Umbilical cord (tissue), 2 donors: ENCODE measurements around the gene ARMH3. TPM values are rescaled to one million over a fixed set of nuclear protein-coding genes. Genes with fewer than 3 reads are reported as not detected.

ENCODE experiments used
- DNase-seq: peaks from one replicate; pipeline ENCODE4 v3.0.0-alpha.2; 2015; ENCODE audit warnings: low spot score
- total RNA-seq: library from RNA; depleted of rRNA; stranded (reverse); fragments of >200 nt; gene quantifications from one replicate; pipeline ENCODE4 v1.2.3, GENCODE V29; 2014; ENCODE audit warnings: low replicate concordance; ENCODE audit not compliant: insufficient read depth

The ARMH3 gene
- total RNA-seq, 1 donor from 2014 or later, result 9.1 TPM

DNA sequence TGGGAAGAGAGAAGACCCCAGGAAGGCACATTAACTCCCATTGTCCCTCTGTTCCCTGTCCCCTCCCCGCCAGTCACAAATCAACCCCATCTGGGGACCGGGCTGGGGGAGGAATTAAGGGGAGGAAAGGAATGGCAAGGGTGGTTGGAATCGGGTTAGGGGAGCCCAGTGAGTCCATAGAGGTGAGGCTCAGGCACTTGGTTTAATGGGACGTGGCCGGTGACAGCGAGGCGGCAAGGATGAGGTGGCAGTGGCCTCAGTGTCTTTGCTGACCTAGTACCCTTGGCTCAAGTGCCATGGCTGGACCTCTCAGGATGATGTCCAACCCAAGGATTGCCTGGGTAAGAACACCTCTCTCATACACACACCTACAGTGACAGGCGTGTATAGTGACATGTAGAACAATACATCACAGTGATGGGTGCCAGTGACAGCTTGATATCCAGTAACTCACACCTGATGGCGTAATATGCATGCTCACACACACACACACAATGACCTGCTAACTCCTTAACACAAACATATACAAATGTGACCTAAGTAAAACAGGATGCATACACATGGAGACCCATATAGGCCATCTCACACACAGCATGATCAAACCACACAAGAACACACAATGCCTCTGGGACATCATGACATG is 224.7 kb downstream of the ARMH3 start:
- no peak for DNase-seq

DNA sequence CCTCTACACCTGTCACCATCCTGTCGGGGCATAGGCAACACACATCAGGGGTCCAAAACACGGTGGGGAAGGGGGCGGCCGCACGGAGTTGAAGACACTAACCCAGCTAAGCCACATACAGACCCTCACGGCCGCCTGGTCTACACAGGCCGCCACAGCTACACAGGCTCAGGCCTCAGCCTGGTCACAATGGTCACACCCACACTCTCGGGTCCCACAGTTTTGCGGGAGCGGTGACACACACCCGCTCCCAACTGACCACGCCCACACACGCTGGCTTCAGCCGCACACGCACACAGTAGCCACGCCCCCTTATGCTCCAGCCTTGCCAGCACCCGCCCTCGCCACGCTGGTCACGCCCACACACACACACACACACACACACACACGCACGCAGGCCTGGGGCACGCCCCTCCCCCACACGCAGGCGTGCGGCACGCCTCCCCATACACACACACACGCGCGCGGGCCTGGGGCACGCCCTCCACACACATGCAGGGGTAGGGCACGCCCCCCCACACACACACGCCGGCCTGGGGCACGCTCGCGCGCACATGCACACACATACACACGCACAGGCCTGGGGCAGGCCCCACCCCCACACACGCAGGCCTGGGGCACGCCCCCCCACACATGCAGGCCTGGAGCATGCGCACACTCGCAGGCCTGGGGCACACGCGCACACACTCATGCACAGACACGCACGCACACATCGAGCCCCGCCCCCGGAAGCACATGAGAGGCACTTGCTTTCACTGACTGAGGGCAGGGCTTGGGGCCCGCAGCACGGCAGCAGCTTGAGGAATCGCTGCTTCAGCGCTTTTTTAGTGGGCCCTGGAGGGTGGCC is 225.4 kb downstream of the ARMH3 start:
- peak; percentile 93 for DNase-seq

DNA sequence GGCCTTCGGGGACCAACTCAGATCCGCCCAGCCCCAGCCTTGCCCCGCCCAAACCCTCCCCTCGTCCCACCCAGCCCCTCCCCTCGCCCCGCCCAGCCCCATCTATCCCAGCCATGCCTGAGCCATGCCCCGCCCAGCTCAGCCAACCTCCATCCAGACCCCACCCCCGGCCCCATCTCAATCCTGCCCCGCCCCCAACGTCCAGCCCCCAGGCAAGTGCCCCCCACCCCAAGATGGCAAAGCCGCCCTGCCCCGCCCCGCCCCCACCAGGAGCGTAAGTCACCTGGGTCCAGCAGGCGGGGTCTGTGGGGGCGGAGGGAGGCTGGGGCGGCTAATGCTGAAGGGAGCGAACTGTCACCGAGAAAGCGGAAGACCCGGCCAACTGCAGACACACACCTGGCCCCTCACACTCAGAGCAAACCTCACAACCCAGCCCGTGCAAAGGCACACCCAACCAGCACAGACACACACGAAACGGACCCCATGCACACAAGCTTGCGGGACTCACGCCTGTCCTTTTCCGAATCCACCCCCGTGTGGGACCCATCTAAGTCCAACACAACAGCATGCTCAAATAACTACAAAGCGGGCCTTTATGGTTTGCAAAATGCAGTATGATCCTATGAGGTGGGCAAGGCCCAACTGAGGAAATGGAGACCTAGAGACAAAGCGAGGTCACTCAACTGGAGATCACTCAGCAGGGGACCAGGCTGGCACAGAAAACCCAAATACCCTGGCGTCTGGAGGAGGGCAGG is 226.2 kb downstream of the ARMH3 start:
- DNase-seq, result peak; percentile 55

DNA sequence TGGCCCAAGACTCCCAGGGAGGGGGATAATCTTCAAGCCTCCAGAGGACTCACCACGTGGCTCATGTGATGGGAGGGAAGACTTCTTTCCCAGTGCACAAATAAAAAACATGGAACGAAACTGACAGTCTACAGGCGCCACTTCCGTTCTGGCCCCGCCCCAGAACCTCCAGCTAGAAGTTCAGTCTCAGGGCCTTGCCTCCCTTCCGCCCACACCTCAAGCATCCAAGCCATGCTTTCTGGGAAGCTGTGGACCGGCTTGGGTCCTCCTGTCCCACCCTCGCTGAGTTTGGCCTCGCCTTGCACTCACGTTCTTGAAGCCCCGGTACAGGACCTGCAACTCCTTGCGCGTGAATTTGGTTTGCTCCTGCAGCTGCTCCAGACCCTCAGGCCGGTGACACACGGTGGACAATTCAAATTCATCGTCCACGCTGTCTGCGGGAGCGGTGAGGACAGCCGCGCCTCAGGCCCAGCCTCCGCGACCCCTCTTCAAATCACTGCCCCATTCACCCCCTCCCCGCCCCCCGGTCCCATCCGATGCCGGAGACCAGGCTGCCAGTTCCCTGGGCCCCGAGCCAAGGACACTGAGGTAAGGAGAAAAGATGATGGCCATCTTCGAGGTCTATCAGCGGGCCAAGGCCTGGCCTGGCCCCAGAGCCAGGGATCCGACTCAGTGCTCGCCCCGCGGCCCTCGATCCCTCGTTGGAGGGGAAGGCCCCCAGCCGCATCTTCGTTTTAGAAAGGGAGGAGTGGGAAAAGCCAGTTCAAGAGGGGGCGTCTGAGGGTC is 227.0 kb downstream of the ARMH3 start:
- peak; percentile 24 for DNase-seq

DNA sequence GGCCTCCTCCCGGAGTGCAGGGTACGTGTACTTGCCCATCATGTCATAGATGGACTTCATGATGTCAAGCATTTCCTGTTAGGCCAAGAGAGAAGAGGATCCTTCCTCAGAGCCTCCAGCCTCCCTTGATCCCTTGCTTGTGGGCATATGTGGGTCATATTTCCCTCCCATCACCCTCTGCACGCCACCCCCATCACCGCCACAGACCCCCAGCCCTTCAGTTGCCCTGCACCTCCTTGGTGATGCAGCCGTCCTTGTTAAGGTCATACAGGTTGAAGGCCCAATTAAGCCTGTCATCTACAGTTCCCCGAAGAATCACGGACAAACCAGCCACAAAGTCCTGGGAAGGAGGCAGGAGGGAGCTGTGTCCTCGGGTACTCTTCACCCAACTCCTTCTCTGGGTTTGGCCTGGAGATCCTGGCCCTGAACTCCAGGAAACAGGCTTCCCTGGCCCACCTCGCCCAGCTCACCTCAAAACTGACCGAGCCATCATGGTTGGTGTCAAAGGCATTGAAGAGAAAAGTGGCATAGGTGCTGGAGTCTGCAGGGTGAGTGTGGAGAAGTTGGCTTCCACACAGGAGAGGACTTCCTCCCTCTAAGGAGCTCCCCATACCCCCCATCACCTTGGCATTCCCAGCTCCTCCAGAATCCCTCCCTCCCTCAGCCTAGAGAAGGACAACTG is 227.9 kb downstream of the ARMH3 start:
- no peak for DNase-seq

DNA sequence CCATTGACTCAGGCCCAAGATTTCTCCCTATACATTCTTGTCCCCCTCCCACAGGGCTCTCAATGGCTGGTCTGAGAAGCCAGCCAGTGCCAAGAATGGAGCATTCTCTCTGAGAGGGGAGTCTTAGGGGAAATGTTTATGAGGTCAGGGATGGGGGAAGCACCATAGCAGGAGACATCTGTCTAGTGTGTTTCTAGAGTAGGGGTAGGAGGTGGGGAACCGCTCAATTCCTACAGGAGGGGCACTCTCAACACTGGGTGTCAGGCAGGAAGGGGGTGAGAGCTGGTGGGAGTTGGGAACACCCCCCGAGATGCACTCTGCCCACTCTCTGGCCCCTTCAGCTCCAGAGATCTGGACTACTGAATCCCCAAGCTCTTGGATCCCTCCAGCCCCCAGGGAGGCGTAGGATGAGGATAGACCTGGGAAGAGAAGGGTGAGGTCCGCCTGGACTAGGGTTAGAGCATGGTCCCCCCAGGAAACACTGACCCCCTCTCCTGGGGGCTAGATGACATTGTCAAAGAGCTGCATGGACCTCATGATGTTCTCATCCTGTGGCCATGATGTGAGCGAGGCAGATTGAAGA is 229.0 kb downstream of the ARMH3 start:
- DNase-seq, result no peak

DNA sequence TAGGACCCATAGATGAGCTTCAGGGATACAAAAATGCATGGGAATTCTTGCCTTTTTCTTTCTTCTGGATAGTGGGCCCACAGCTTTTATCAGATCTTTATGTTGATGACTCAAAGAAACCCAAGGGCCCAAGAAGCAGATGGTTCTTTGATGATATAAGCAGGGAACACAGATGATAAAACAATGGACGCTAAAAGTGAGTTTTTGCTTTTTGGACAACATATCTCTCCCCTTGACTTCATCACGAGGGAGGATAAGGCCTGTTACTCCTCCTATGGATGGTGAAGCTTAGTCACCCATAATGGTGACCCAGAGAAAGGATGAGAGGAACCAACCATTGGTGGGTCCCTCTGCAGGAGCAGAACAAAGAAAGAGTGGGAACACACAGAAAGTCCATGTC is 231.2 kb downstream of the ARMH3 start:
- DNase-seq, result no peak

DNA sequence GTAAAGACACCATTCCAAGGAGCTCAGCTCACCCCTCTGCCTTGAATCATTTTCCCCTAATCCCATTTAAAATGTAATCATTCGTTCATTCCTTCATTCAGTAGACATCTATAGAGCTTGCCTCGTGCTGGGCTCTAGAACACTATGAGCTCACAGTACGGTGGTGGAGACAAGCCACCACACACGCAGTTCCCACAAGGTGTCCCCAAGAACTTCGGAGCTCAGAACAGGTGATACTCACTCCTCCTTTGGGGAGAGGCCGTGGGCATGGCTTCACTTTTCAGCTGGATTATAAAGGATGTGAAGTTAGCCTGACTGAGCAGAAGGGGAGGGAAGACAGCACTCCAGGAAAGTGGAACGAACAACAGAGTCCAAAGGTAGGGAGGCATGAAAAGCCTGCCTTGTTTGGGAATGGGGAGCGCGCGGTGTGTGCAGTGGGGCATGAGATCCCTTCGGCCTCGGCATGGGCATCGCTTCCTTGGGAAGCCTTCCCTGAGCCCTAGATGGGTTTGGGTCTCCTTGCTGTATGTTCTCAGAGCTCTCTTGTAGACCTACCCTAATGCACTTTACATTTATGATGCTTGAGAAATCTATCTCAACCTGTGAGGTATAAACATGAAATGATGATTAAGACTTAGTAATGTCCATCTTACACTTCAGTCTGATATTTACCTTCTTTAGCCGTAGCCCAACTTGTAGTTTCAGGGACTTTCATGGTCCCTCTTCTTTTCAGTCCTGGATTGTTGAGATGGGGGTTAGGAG is 236.9 kb downstream of the ARMH3 start:
- no peak for DNase-seq

DNA sequence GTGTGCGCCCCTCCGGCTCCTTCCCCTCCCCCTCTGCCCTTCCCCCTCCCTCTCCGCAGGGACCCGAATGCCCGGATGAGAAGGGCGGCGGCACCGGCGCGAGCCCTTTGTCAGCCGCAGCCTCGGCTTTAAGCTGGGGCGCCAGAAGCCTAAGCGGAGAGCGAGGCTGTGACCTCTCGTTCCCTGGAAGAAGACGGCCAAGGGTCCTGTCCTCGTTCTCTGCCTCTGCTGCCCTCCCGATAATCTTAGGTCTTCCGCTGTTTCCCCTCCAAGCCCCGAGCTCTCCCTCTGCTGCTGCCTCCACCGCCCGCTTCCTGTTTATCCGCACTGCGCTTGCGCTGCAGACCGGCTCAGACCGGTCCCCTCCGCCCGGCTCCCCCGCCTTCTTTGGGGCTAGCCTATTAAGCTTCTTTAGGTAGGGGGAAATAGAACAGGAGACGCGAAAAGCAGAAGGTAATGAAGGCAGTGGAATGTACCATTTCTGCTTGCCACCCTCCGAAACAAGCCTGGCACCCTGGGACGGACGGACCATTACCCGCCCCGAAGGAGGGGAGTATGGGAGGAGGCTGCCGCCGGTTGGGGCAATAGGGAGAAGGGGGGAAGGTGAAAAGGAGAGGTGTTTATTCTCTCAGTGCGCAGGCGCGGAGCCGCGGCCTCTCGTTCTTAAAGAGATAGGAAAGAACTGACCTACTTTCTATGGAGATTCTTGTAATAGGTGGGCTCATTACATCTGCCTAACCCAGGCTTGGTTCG is 237.7 kb downstream of the ARMH3 start, which contains the start of gene OGA:
TSS of gene OGA (minus strand) at position 326 of the 753 bp plus-strand sequence. CDS start 422 bp downstream, outside the sequence.
- peak; percentile 100 for DNase-seq

DNA sequence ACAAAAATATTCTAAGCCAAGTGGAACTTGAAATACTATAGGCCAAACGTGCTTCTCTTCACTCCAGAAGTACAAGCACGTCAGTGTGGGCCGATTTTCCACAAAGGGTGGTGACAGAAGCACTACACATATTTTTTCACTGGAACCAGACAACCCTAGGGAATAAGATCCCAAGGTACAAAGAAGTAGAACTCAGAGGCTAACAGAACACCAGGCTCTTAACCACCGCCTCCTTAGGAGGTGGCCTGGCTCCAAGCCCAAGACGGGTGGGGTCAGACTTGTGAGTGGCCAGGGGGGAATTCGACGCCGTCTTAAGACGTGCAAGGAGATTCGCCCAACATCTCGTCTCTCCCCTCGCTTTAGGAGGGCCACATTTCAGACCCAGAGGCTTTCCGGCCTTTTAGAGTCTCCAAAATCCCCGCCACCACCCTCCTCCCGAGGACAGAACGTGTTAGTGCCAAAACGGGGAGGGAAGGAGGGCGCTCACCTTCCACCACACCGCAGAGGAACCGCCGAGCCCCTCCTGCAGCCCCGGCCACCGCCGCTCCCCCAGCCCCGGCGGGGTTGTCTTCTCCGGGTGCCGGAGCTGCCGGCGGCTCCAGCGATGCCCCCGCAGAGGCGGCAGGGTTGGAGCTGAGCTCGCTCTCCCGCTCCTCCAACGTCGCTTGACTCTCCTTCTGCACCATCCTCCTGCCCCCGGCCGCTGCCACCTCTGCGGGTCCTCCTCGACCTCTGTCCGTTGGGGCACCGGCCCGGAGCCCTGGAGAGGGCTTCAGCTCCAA is 238.4 kb downstream of the ARMH3 start:
- DNase-seq, result peak; percentile 95

DNA sequence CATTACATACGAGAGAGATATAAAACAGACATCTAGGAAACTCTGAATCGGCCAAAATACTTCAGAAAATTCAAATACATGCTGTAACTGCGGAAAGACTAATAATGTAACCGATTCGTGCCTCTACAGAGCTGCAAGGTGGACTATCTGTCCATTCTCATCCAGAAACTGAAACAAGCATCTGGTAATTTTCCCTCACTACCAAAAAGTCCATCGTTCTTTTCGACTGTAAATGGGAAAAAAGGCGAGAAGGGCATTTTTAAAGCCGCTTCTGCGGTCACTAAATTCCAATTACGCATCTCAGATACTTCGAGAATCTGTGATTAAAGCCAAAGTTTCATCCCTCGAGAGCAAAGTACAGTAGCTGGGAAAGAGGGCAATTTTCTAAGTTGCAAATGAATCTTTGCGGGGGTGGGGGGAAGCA is 239.0 kb downstream of the ARMH3 start:
- DNase-seq, result no peak

DNA sequence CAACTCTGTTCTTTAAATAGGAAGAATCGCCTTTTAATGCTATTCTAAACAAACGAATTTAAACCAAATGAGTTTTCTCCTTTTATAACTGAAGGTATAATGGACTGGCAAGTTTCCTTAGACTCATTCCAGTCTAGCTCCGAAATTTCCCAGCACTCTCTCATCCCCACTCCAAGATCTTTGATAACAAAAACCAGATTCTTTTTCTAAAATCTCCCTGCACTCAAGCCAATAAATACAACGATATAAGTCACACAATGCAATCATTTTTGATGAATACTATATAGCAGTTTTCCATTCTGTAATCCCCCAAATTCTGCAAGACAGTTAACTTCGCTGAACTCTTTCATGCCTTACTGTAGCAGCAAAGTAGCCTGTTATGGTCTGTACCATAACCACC is 239.6 kb downstream of the ARMH3 start:
- DNase-seq, result peak; percentile 60

DNA sequence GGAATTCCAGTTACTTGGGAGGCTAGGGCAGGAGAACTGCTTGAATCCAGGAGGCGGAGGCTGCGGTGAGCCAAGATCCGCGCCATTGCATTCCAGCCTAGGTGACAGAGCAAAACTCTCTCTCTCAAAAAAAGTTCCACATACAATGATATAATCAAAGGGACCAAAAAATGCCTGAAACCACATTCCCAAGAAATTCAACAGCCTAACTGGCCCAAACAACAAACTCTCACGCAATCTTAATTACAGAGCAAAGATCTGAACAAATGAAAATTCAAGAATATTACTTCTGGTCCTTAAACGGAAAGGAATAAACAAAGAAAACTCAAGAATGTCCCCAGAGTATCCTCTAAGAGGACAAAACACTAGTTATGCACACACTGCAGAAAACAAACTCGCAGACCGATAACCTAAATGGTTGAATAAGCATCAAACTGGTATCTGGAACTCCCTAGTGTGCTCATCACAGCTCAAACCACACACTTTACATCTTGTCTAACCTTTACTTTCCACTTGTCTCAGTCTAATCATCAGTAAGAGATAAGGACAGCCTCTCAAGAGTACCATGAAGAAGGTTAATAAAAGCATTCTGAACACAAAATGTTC is 241.4 kb downstream of the ARMH3 start:
- no peak for DNase-seq

DNA sequence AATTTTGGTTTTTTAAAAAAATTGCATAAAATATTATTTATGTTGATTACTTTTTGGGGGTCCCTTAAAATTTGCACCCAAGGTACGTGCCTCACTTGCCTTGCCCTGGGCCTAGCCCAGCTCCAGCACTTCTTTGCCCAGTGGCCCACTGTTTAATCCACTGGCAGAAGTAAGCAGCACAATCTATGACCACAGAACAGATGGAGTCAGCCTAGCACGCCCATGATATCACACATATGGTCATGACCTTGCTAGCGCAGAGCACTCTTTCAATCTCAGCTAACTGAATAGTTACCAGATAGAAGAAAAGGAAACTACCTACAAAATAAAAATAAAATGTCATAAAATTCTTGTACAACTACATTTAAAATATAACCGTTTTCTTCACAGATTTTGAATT is 243.4 kb downstream of the ARMH3 start:
- no peak for DNase-seq

DNA sequence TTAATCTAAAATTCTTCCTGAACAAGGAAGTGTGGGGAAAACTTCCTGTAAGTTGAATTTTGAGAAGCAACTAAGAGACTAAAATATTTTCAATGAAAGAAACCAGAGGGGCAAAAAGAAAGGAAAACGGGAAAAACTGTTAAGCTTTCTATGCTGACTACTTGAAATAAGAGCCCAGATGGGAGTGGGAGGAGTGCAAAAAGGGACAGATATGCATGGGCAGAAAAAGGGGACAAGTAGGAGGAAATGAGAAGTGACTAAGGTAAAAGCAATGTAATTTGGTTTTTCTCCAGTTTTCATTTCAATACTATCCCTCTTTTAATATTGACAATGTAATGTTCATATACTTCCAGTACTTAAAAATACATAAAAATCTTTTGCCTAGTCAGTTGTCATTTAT is 248.8 kb downstream of the ARMH3 start:
- DNase-seq, result no peak

DNA sequence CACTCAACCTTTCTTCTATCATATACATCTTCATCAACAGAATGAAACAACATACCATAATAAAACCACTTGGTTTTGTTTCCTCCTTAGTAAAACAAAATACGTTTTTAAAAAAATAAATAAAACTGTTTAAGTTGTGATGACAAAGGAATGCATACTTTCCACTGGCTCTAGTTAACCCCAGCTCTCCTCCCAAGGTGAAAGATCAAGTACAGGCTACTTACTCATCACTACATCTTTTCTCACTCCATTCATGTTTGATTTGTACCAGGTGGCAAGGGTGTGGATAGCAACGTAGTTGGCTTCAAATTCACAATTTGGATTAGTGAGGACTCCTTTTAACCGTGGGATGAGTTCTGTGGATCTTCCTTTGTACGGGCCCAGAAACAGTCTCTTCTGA is 252.5 kb downstream of the ARMH3 start:
- no peak for DNase-seq

DNA sequence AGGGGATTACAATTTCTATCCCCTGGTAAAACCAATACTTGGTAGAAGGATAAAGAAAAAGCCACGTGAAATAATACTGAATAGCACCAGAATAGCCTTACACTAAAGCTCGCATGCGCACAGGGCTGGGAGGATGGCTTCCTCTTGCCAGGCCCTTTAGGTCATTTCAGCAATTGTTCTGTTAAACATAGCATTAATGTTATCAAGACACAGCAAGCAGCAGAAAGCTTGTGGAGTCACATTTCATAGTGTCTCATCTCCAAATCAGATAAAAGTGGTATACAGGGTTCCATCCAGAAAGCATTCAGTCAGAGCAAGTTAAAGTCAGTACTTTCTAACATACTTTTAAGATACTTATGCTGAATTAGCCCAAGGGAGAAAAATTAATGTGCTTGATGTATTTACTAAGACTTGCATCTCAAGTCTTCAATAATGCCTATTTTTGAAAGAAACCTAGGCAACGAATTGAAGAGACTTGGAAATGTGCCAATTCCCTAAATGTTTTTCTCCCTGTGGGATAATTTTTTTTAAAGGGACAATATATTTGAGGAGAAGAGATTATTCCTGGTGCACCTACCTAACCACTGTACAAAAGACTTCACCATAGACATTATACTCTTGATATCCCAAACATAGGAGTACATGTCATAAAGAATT is 258.4 kb downstream of the ARMH3 start:
- DNase-seq, result no peak
